Measurements from ENCODE around the gene SLAMF8.

- TF ChIP-seq YY1 (IDR thresholded peaks at IDR 0.05; ENCODE audit: insufficient read depth, insufficient read length) = no peak
- no peak for TF ChIP-seq ZNF274 (IDR thresholded peaks at IDR 0.05; ENCODE audit: low read depth, low read length)
- no peak for TF ChIP-seq SUZ12 (IDR thresholded peaks at IDR 0.05; ENCODE audit: extremely low read depth, insufficient read depth, insufficient read length)
Observed at GRCh38 chr1:159835356-159835755, 8.7 kb downstream of the SLAMF8 start.

Data from NT2/D1 (cell line).